GM18526 (cell line): ENCODE data around the gene ANXA11.

Experiments
- POLR2A ChIP-seq: IDR thresholded peaks from 3 replicates; pipeline ENCODE4 v1.6.1; 2011; ENCODE audit not compliant: insufficient read length; ENCODE audit errors: extremely low read depth

ANXA11 gene

GRCh38 chr10:80183436-80183835 lies 21.9 kb downstream of the ANXA11 start:
- TF ChIP-seq POLR2A: no peak

GRCh38 chr10:80182986-80183385 lies 22.4 kb downstream of the ANXA11 start:
- no peak for TF ChIP-seq POLR2A

GRCh38 chr10:80177781-80178636 lies 27.3 kb downstream of the ANXA11 start:
- no peak for TF ChIP-seq POLR2A

GRCh38 chr10:80176526-80176925 lies 28.8 kb downstream of the ANXA11 start:
- TF ChIP-seq POLR2A: no peak

- TF ChIP-seq POLR2A: no peak
Observed at GRCh38 chr10:80174641-80175395, 30.5 kb downstream of the ANXA11 start.

GRCh38 chr10:80173466-80173865 lies 31.9 kb downstream of the ANXA11 start:
- TF ChIP-seq POLR2A: no peak

GRCh38 chr10:80172896-80173295 lies 32.4 kb downstream of the ANXA11 start:
- TF ChIP-seq POLR2A: no peak

GRCh38 chr10:80171248-80171660 lies 34.1 kb downstream of the ANXA11 start:
- no peak for TF ChIP-seq POLR2A

GRCh38 chr10:80170641-80171040 lies 34.7 kb downstream of the ANXA11 start:
- no peak for TF ChIP-seq POLR2A

- TF ChIP-seq POLR2A: no peak
Observed at GRCh38 chr10:80170026-80170425, 35.3 kb downstream of the ANXA11 start.

- no peak for TF ChIP-seq POLR2A
Observed at GRCh38 chr10:80168679-80169380, 36.5 kb downstream of the ANXA11 start.

- TF ChIP-seq POLR2A: no peak
Observed at GRCh38 chr10:80168162-80168511, 37.2 kb downstream of the ANXA11 start.

GRCh38 chr10:80167471-80168161 lies 37.7 kb downstream of the ANXA11 start:
- TF ChIP-seq POLR2A: no peak

GRCh38 chr10:80166581-80167470 lies 38.5 kb downstream of the ANXA11 start:
- TF ChIP-seq POLR2A: no peak

GRCh38 chr10:80165173-80165572 lies 40.2 kb downstream of the ANXA11 start:
- no peak for TF ChIP-seq POLR2A

GRCh38 chr10:80164596-80164995 lies 40.7 kb downstream of the ANXA11 start:
- no peak for TF ChIP-seq POLR2A
